ENCODE data around the gene TRABD2A.
"Not testable (repeated sequence)": the region's sequence is repeated elsewhere in the genome, so short reads cannot be mapped to it uniquely, and the experiment has no call there.

TRABD2A gene

GRCh38 chr2:84878896-84879583 is 1.8 kb downstream of the TRABD2A start:
- no peaks in the 10 kb centered on the region for H3K27me3 Mint-ChIP-seq (ENCODE audit: low read depth)
- H3K4me3 Mint-ChIP-seq: peak overlapping the region; percentile 89
- no peaks in the 10 kb centered on the region for H3K9me3 Mint-ChIP-seq
- peaks cover 17% of the 10 kb centered on the region for H3K36me3 Mint-ChIP-seq (ENCODE audit: low read depth)
- H3K27ac Mint-ChIP-seq: peak overlapping the region; percentile 67
- H3K4me1 Mint-ChIP-seq (ENCODE audit: low read depth): peaks cover 70% of the 10 kb centered on the region

- peaks cover 17% of the 10 kb centered on the region for H3K36me3 Mint-ChIP-seq (ENCODE audit: low read depth)
- H3K9me3 Mint-ChIP-seq: no peaks in the 10 kb centered on the region
- H3K4me1 Mint-ChIP-seq (ENCODE audit: low read depth): peaks cover 69% of the 10 kb centered on the region
- H3K27me3 Mint-ChIP-seq (ENCODE audit: low read depth): no peaks in the 10 kb centered on the region
- peak overlapping the region; percentile 89 for H3K4me3 Mint-ChIP-seq
- peak overlapping the region; percentile 41 for H3K27ac Mint-ChIP-seq
These were observed 2.4 kb downstream of the TRABD2A start for GRCh38 chr2:84878459-84878858.

GRCh38 chr2:84876369-84876768 is 4.5 kb downstream of the TRABD2A start:
- no peaks in the 10 kb centered on the region for H3K27me3 Mint-ChIP-seq (ENCODE audit: low read depth)
- H3K27ac Mint-ChIP-seq: peak overlapping the region; percentile 24
- peaks cover 60% of the 10 kb centered on the region for H3K4me1 Mint-ChIP-seq (ENCODE audit: low read depth)
- H3K36me3 Mint-ChIP-seq (ENCODE audit: low read depth): peaks cover 22% of the 10 kb centered on the region
- no peaks in the 10 kb centered on the region for H3K9me3 Mint-ChIP-seq
- peak overlapping the region; percentile 21 for H3K4me3 Mint-ChIP-seq

GRCh38 chr2:84875619-84876018 is 5.3 kb downstream of the TRABD2A start:
- peak overlapping the region; percentile 79 for H3K27ac Mint-ChIP-seq
- H3K9me3 Mint-ChIP-seq; H3K27me3 Mint-ChIP-seq (ENCODE audit: low read depth): not testable (repeated sequence)
- peaks cover 65% of the 10 kb centered on the region for H3K4me1 Mint-ChIP-seq (ENCODE audit: low read depth)
- H3K4me3 Mint-ChIP-seq: peak overlapping the region; percentile 21
- peaks cover 22% of the 10 kb centered on the region for H3K36me3 Mint-ChIP-seq (ENCODE audit: low read depth)

- H3K36me3 Mint-ChIP-seq (ENCODE audit: low read depth): peaks cover 27% of the 10 kb centered on the region
- H3K27ac Mint-ChIP-seq: peak overlapping the region; percentile 79
- H3K4me3 Mint-ChIP-seq: peak overlapping the region; percentile 55
- H3K9me3 Mint-ChIP-seq: no peaks in the 10 kb centered on the region
- peaks cover 68% of the 10 kb centered on the region for H3K4me1 Mint-ChIP-seq (ENCODE audit: low read depth)
- H3K27me3 Mint-ChIP-seq (ENCODE audit: low read depth): no peaks in the 10 kb centered on the region
These were observed 5.7 kb downstream of the TRABD2A start for GRCh38 chr2:84875213-84875560.

GRCh38 chr2:84874381-84875212 is 6.3 kb downstream of the TRABD2A start:
- no peaks in the 10 kb centered on the region for H3K9me3 Mint-ChIP-seq
- peak overlapping the region; percentile 79 for H3K27ac Mint-ChIP-seq

GRCh38 chr2:84873350-84873749 is 7.5 kb downstream of the TRABD2A start:
- Mint-ChIP-seq H3K4me1 (ENCODE audit: low read depth) (peaks cover 63% of the 10 kb centered on the region), H3K36me3 (ENCODE audit: low read depth) (peaks cover 31% of the 10 kb centered on the region), H3K27ac (peak overlapping the region; percentile 42), H3K27me3 (ENCODE audit: low read depth) (no peaks in the 10 kb centered on the region), H3K4me3 (no peak overlapping the region), H3K9me3 (no peaks in the 10 kb centered on the region)

More at GRCh38 chr2:84874381-84875212, 6.3 kb downstream of the TRABD2A start:
- Mint-ChIP-seq H3K27me3 (ENCODE audit: low read depth) (no peaks in the 10 kb centered on the region), H3K4me3 (peak overlapping the region; percentile 55), H3K4me1 (ENCODE audit: low read depth) (peaks cover 71% of the 10 kb centered on the region), H3K36me3 (ENCODE audit: low read depth) (peaks cover 31% of the 10 kb centered on the region)

- H3K4me3 Mint-ChIP-seq; H3K27me3 Mint-ChIP-seq (ENCODE audit: low read depth); H3K27ac Mint-ChIP-seq; H3K9me3 Mint-ChIP-seq: not testable (repeated sequence)
- peaks cover 35% of the 10 kb centered on the region for H3K36me3 Mint-ChIP-seq (ENCODE audit: low read depth)
- peaks cover 59% of the 10 kb centered on the region for H3K4me1 Mint-ChIP-seq (ENCODE audit: low read depth)
These were observed 8.2 kb downstream of the TRABD2A start for GRCh38 chr2:84872691-84873090.

- H3K27ac Mint-ChIP-seq: no peak overlapping the region
- peaks cover 54% of the 10 kb centered on the region for H3K4me1 Mint-ChIP-seq (ENCODE audit: low read depth)
- H3K27me3 Mint-ChIP-seq (ENCODE audit: low read depth): no peaks in the 10 kb centered on the region
- peaks cover 33% of the 10 kb centered on the region for H3K36me3 Mint-ChIP-seq (ENCODE audit: low read depth)
- no peak overlapping the region for H3K4me3 Mint-ChIP-seq
- no peaks in the 10 kb centered on the region for H3K9me3 Mint-ChIP-seq
These were observed 10.6 kb downstream of the TRABD2A start for GRCh38 chr2:84870306-84870705.

GRCh38 chr2:84868327-84868726 is 12.6 kb downstream of the TRABD2A start:
- peaks cover 27% of the 10 kb centered on the region for H3K36me3 Mint-ChIP-seq (ENCODE audit: low read depth)
- H3K4me1 Mint-ChIP-seq (ENCODE audit: low read depth): peaks cover 49% of the 10 kb centered on the region
- H3K4me3 Mint-ChIP-seq; H3K27me3 Mint-ChIP-seq (ENCODE audit: low read depth); H3K27ac Mint-ChIP-seq; H3K9me3 Mint-ChIP-seq: not testable (repeated sequence)

- Mint-ChIP-seq H3K27me3 (ENCODE audit: low read depth) (no peaks in the 10 kb centered on the region), H3K4me3 (no peak overlapping the region), H3K9me3 (no peaks in the 10 kb centered on the region), H3K27ac (no peak overlapping the region), H3K4me1 (ENCODE audit: low read depth) (peaks cover 60% of the 10 kb centered on the region), H3K36me3 (ENCODE audit: low read depth) (peaks cover 34% of the 10 kb centered on the region)
These were observed 14.8 kb downstream of the TRABD2A start for GRCh38 chr2:84866122-84866521.

GRCh38 chr2:84865181-84865783 is 15.6 kb downstream of the TRABD2A start:
- Mint-ChIP-seq H3K27me3 (ENCODE audit: low read depth) (no peaks in the 10 kb centered on the region), H3K27ac (no peak overlapping the region), H3K4me1 (ENCODE audit: low read depth) (peaks cover 59% of the 10 kb centered on the region), H3K4me3 (peak overlapping the region; percentile 1), H3K36me3 (ENCODE audit: low read depth) (peaks cover 31% of the 10 kb centered on the region), H3K9me3 (no peaks in the 10 kb centered on the region)

- H3K4me1 Mint-ChIP-seq (ENCODE audit: low read depth): peaks cover 84% of the 10 kb centered on the region
- no peak overlapping the region for H3K4me3 Mint-ChIP-seq
- H3K27ac Mint-ChIP-seq: peak overlapping the region; percentile 36
- H3K36me3 Mint-ChIP-seq (ENCODE audit: low read depth): peaks cover 35% of the 10 kb centered on the region
- no peaks in the 10 kb centered on the region for H3K27me3 Mint-ChIP-seq (ENCODE audit: low read depth)
- H3K9me3 Mint-ChIP-seq: no peaks in the 10 kb centered on the region
These were observed 18.9 kb downstream of the TRABD2A start for GRCh38 chr2:84862006-84862405.

GRCh38 chr2:84861539-84861938 is 19.3 kb downstream of the TRABD2A start:
- H3K27me3 Mint-ChIP-seq (ENCODE audit: low read depth): no peaks in the 10 kb centered on the region
- H3K4me3 Mint-ChIP-seq: no peak overlapping the region
- no peaks in the 10 kb centered on the region for H3K9me3 Mint-ChIP-seq
- H3K36me3 Mint-ChIP-seq (ENCODE audit: low read depth): peaks cover 37% of the 10 kb centered on the region
- peaks cover 84% of the 10 kb centered on the region for H3K4me1 Mint-ChIP-seq (ENCODE audit: low read depth)
- peak overlapping the region; percentile 56 for H3K27ac Mint-ChIP-seq

- H3K4me1 Mint-ChIP-seq (ENCODE audit: low read depth): peaks cover 84% of the 10 kb centered on the region
- H3K36me3 Mint-ChIP-seq (ENCODE audit: low read depth): peaks cover 41% of the 10 kb centered on the region
These were observed 21.9 kb downstream of the TRABD2A start for GRCh38 chr2:84858937-84859336.

More at GRCh38 chr2:84858937-84859336, 21.9 kb downstream of the TRABD2A start:
- Mint-ChIP-seq H3K27me3 (ENCODE audit: low read depth) (no peaks in the 10 kb centered on the region), H3K27ac (peak overlapping the region; percentile 86), H3K4me3 (peak overlapping the region; percentile 70), H3K9me3 (no peaks in the 10 kb centered on the region)
